ENCODE measurements around the gene ATG4C.
"Not testable (repeated sequence)": the region's sequence is repeated elsewhere in the genome, so short reads cannot be mapped to it uniquely, and the experiment has no call there.

ATG4C gene

GRCh38 chr1:62774006-62774405 lies 9.9 kb upstream of the ATG4C start:
- no peak for DNase-seq (ENCODE audit: low read depth, low spot score)

- no peak for DNase-seq (ENCODE audit: low read depth, low spot score)
These were observed 8.8 kb upstream of the ATG4C start for GRCh38 chr1:62774971-62775595.

GRCh38 chr1:62778208-62778607 lies 5.7 kb upstream of the ATG4C start:
- no peak for DNase-seq (ENCODE audit: low read depth, low spot score)

GRCh38 chr1:62781841-62782543 lies 1.9 kb upstream of the ATG4C start:
- no peak for DNase-seq (ENCODE audit: low read depth, low spot score)

- not testable (repeated sequence) for DNase-seq (ENCODE audit: low read depth, low spot score)
These were observed 1.3 kb upstream of the ATG4C start for GRCh38 chr1:62782544-62783212.

- no peak for DNase-seq (ENCODE audit: low read depth, low spot score)
These were observed 805 bp downstream of the ATG4C start for GRCh38 chr1:62784509-62785365.

- no peak for DNase-seq (ENCODE audit: low read depth, low spot score)
These were observed 6.8 kb downstream of the ATG4C start for GRCh38 chr1:62790716-62791115.

GRCh38 chr1:62794053-62794452 lies 10.1 kb downstream of the ATG4C start:
- DNase-seq (ENCODE audit: low read depth, low spot score), result no peak

- no peak for DNase-seq (ENCODE audit: low read depth, low spot score)
These were observed 12.3 kb downstream of the ATG4C start for GRCh38 chr1:62796221-62796620.

GRCh38 chr1:62799688-62800087 lies 15.8 kb downstream of the ATG4C start:
- no peak for DNase-seq (ENCODE audit: low read depth, low spot score)

- DNase-seq (ENCODE audit: low read depth, low spot score), result no peak
These were observed 16.3 kb downstream of the ATG4C start for GRCh38 chr1:62800281-62800680.

GRCh38 chr1:62800825-62801306 lies 16.9 kb downstream of the ATG4C start:
- DNase-seq (ENCODE audit: low read depth, low spot score), result no peak

GRCh38 chr1:62809788-62810187 lies 25.9 kb downstream of the ATG4C start:
- no peak for DNase-seq (ENCODE audit: low read depth, low spot score)

GRCh38 chr1:62810420-62811274 lies 26.7 kb downstream of the ATG4C start:
- DNase-seq (ENCODE audit: low read depth, low spot score), result no peak

- DNase-seq (ENCODE audit: low read depth, low spot score), result no peak
These were observed 39.6 kb downstream of the ATG4C start for GRCh38 chr1:62823556-62823955.

GRCh38 chr1:62826901-62827300 lies 43.0 kb downstream of the ATG4C start:
- no peak for DNase-seq (ENCODE audit: low read depth, low spot score)

- not testable (repeated sequence) for DNase-seq (ENCODE audit: low read depth, low spot score)
These were observed 43.9 kb downstream of the ATG4C start for GRCh38 chr1:62827786-62828185.

- DNase-seq (ENCODE audit: low read depth, low spot score), result no peak
These were observed 48.3 kb downstream of the ATG4C start for GRCh38 chr1:62832276-62832675.

- DNase-seq (ENCODE audit: low read depth, low spot score), result no peak
These were observed 49.6 kb downstream of the ATG4C start for GRCh38 chr1:62833529-62833928.

GRCh38 chr1:62834400-62834961 lies 50.5 kb downstream of the ATG4C start:
- DNase-seq (ENCODE audit: low read depth, low spot score), result no peak
